Activated naive CD4-positive, alpha-beta T cell treated with anti-CD3 and anti-CD28 coated beads, Interleukin-2, amount 50 U/mL, for 24 hours (primary cell): Measurements from ENCODE around the gene GLYR1.

Experiments used
- H3K27ac Mint-ChIP-seq: one replicate; pipeline ENCODE4 v1.8.0; 2021; ENCODE audit warnings: mild to moderate bottlenecking, mixed read lengths
- H3K27me3 Mint-ChIP-seq: one replicate; pipeline ENCODE4 v1.8.0; 2021; ENCODE audit warnings: mixed read lengths
- H3K36me3 Mint-ChIP-seq: one replicate; pipeline ENCODE4 v1.8.0; 2021; ENCODE audit warnings: mixed read lengths
- H3K4me1 Mint-ChIP-seq: one replicate; pipeline ENCODE4 v1.8.0; 2021; ENCODE audit warnings: mixed read lengths
- H3K4me3 Mint-ChIP-seq: one replicate; pipeline ENCODE4 v1.8.0; 2021; ENCODE audit warnings: mild to moderate bottlenecking, mixed read lengths
- H3K9me3 Mint-ChIP-seq: one replicate; pipeline ENCODE4 v1.8.0; 2021; ENCODE audit warnings: mixed read lengths

The GLYR1 gene

DNA sequence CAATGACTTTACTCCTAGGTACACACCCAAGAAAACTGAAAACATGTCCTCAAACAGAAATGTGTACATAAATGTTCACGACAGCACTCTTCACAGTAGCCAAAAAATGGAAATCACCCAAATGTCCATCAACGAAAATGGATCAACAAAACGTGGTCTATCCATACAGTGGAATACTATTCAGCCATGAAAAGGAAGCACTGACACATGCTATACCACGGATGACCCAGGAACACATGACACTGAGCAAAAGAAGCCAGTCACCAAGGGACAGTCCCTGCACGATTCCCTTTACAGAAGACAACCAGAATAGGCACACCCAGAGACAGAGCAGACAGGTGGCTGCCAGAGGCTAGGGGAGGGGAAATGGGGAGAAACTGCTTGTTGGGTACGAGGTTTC, 91.4 kb downstream of the GLYR1 start:
- Mint-ChIP-seq H3K4me3 (no peak overlapping the region), H3K27me3 (no peaks in the 10 kb centered on the region), H3K4me1 (peaks cover 7% of the 10 kb centered on the region), H3K36me3 (peaks cover 9% of the 10 kb centered on the region), H3K27ac (no peak overlapping the region), H3K9me3 (no peaks in the 10 kb centered on the region)

DNA sequence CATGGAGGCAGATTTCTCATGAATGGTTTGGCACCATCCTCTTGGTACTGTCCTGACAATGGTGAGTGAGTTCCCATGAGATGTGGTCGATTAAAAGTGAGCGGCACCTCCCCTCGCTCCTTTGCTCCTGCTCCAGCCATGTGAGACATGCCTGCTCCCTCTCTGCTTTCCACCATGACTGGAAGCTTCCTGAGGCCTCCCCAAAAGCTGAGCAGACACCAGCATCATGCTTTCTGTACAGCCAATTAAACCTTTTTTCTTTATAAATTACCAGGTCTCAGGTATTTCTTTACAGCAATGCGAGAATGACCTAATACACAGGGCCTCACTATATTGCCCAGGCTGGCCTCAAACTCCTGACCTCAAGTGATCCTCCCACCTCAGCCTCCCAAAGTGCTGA, 92.2 kb downstream of the GLYR1 start:
- Mint-ChIP-seq H3K27ac (no peak overlapping the region), H3K36me3 (peaks cover 8% of the 10 kb centered on the region), H3K4me1 (peaks cover 5% of the 10 kb centered on the region), H3K27me3 (no peaks in the 10 kb centered on the region), H3K4me3 (no peak overlapping the region), H3K9me3 (no peaks in the 10 kb centered on the region)

DNA sequence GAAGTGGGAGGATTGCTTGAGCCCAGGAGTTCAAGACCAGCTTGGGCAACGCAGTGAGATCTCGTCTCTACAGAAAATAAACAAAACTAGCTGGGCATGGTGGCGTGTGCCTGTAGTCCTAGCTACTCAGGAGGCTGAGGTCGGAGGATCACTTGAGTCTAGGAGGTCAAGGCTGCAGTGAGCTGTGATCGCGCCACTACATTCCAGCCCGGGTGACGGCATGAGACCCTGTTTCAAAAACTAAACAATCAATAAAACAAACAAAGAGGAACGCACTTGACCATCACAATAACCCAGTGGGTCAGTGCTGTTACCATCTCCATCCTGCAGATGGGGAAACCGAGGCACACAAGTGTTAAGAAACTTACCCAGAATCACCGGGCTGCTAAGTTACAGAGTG, 93.9 kb downstream of the GLYR1 start:
- Mint-ChIP-seq H3K9me3 (no peaks in the 10 kb centered on the region), H3K4me1 (peaks cover 3% of the 10 kb centered on the region), H3K36me3 (peaks cover 7% of the 10 kb centered on the region), H3K4me3 (no peak overlapping the region), H3K27ac (no peak overlapping the region), H3K27me3 (no peaks in the 10 kb centered on the region)
